H1 (cell line): ENCODE data around the gene VAV2. TPM values are rescaled to one million over a fixed set of nuclear protein-coding genes. Genes with fewer than 3 reads are reported as not detected.

Source experiments
- ATF2 ChIP-seq: IDR thresholded peaks from 2 replicates; pipeline ENCODE4 v1.6.1; 2012; ENCODE audit warnings: low read length, inconsistent platforms
- CHD7 ChIP-seq: fragments of 300-600 bp; sonication (generic); IDR thresholded peaks from 2 replicates; pipeline ENCODE4 v1.7.1; 2012; ENCODE audit warnings: low read length, moderate library complexity, mild to moderate bottlenecking, inconsistent platforms; ENCODE audit not compliant: insufficient replicate concordance
- EZH2 ChIP-seq: fragments of 200-600 bp; sonication (generic); IDR thresholded peaks from 2 replicates; pipeline ENCODE4 v1.7.1; 2012; ENCODE audit warnings: low read depth, mild to moderate bottlenecking, moderate library complexity, low read length, inconsistent platforms; ENCODE audit not compliant: severe bottlenecking
- GTF2F1 ChIP-seq: IDR thresholded peaks from 2 replicates; pipeline ENCODE4 v1.6.1; 2012; ENCODE audit warnings: low read depth, low read length, improper control_type of control experiment, borderline replicate concordance
- JUN ChIP-seq: IDR thresholded peaks from 2 replicates; pipeline ENCODE4 v1.6.1; 2011; ENCODE audit warnings: low read depth, mild to moderate bottlenecking, improper control_type of control experiment, low read length
- KDM4A ChIP-seq: IDR thresholded peaks from one replicate; pipeline ENCODE4 v1.7.1; 2012; ENCODE audit warnings: low read depth, mild to moderate bottlenecking, moderate library complexity, low read length, inconsistent platforms; ENCODE audit not compliant: severe bottlenecking
- POLR2AphosphoS5 ChIP-seq: IDR thresholded peaks from 2 replicates; pipeline ENCODE4 v1.6.1; 2011; ENCODE audit warnings: low read depth, low read length
- RAD21 ChIP-seq, 2 experiments: IDR thresholded peaks in 1 of 2; conservative IDR thresholded peaks in 1 of 2; 2 replicates each; pipeline ENCODE4 v1.6.1; 2011; ENCODE audit warnings: low read depth in 2 of 2, low read length in 2 of 2, improper control_type of control experiment in 1 of 2, inconsistent platforms in 1 of 2, mild to moderate bottlenecking in 1 of 2, moderate library complexity in 1 of 2
- SAP30 ChIP-seq: fragments of 300-600 bp; sonication (generic); IDR thresholded peaks from 2 replicates; pipeline ENCODE4 v1.7.1; 2012; ENCODE audit warnings: low read length, moderate library complexity, mild to moderate bottlenecking, inconsistent platforms; ENCODE audit not compliant: insufficient read depth, insufficient replicate concordance
- polyA plus RNA-seq, 7 experiments: library from polyadenylated mRNA; depleted of rRNA in 3 of 7; stranded (reverse) in 5 of 7; unstranded in 2 of 7; fragments of >200 nt in 5 of 7; fragments of 200-250 nt in 2 of 7; gene quantifications; 1 replicate in 5 of 7; 2 replicates in 1 of 7; 4 replicates in 1 of 7; pipeline versions ENCODE4 v1.2.1 to v1.2.3, GENCODE V29; 2011 to 2013; ENCODE audit warnings: missing spikeins in 2 of 7, mixed read lengths in 2 of 7
- total RNA-seq: library from RNA; stranded (reverse); fragmentation: NEBNext Ultra II Directional; extraction: Animal tissue kit (Norgen Biotek cat#: 25700); gene quantifications from 2 replicates; pipeline ENCODE4 v1.2.1, GENCODE V29; 2021

VAV2 gene
- total and polyA plus RNA-seq, 2 of the 8 experiments (the other 6 are each of a cell fraction or from before 2014, with no cell fraction given): 13.6 to 37.6 TPM

- no peak for TF ChIP-seq CHD7
- TF ChIP-seq EZH2: no peak
- no peak for TF ChIP-seq SAP30
- TF ChIP-seq KDM4A: no peak
- no peak for TF ChIP-seq JUN
- no peak for TF ChIP-seq RAD21 (IDR thresholded peaks at IDR 0.05 in 1 of 2, conservative IDR thresholded peaks at IDR 0.05 in 1 of 2; ENCODE audit: low read depth in 2 of 2, low read length in 2 of 2)
- TF ChIP-seq GTF2F1: no peak
- no peak for TF ChIP-seq ATF2
- TF ChIP-seq POLR2AphosphoS5: no peak
Measured at GRCh38 chr9:133879615-133880014, 112.5 kb downstream of the VAV2 start (continued).
